H9 (cell line): ENCODE data around the gene CHRNG. TPM values are rescaled to one million over a fixed set of nuclear protein-coding genes. Genes with fewer than 3 reads are reported as not detected.

Experiments
- DNase-seq: peaks from one replicate; pipeline ENCODE4 v3.0.0-alpha.2; 2017
- H2AFZ ChIP-seq: one replicate; pipeline ENCODE4 v1.6.1; 2013; ENCODE audit warnings: mild to moderate bottlenecking, low read length, control low read depth, moderate library complexity
- H2AK5ac ChIP-seq: 2 replicates; pipeline ENCODE4 v1.6.1; 2013; ENCODE audit warnings: low read length, control low read depth, mixed read lengths; ENCODE audit not compliant: insufficient read length
- H2BK120ac ChIP-seq: one replicate; pipeline ENCODE4 v1.6.1; 2013; ENCODE audit warnings: low read depth, mild to moderate bottlenecking, low read length, control low read depth, inconsistent platforms; ENCODE audit not compliant: poor library complexity, severe bottlenecking
- H2BK12ac ChIP-seq: 2 replicates; pipeline ENCODE4 v1.6.1; 2013; ENCODE audit warnings: low read length, control low read depth, mixed read lengths, low read depth; ENCODE audit not compliant: insufficient read length
- H2BK15ac ChIP-seq: 2 replicates; pipeline ENCODE4 v1.6.1; 2013; ENCODE audit warnings: low read depth, low read length, control low read depth
- H2BK20ac ChIP-seq: one replicate; pipeline ENCODE4 v1.6.1; 2013; ENCODE audit warnings: low read depth, mild to moderate bottlenecking, low read length, control low read depth, inconsistent platforms; ENCODE audit not compliant: poor library complexity, severe bottlenecking
- H2BK5ac ChIP-seq: 2 replicates; pipeline ENCODE4 v1.6.1; 2013; ENCODE audit warnings: low read length, control low read depth, mixed read lengths; ENCODE audit not compliant: insufficient read length
- H3K14ac ChIP-seq: 2 replicates; pipeline ENCODE4 v1.6.1; 2013; ENCODE audit warnings: low read length, control low read depth; ENCODE audit not compliant: insufficient read depth
- H3K18ac ChIP-seq: 2 replicates; pipeline ENCODE4 v1.6.1; 2013; ENCODE audit warnings: low read depth, mild to moderate bottlenecking, mixed read lengths, low read length, control low read depth; ENCODE audit not compliant: insufficient read length
- H3K23ac ChIP-seq: 2 replicates; pipeline ENCODE4 v1.6.1; 2013; ENCODE audit warnings: low read length, control low read depth, mixed read lengths, low read depth; ENCODE audit not compliant: insufficient read length
- H3K23me2 ChIP-seq: 2 replicates; pipeline ENCODE4 v1.6.1; 2013; ENCODE audit warnings: low read depth, mild to moderate bottlenecking, mixed read lengths, low read length, control low read depth; ENCODE audit not compliant: insufficient read length, poor library complexity, severe bottlenecking
- H3K27ac ChIP-seq: 2 replicates; pipeline ENCODE4 v1.5.1; 2013; ENCODE audit warnings: low read length, control low read depth, mixed read lengths, low read depth; ENCODE audit not compliant: insufficient read length
- H3K27me3 ChIP-seq: 2 replicates; pipeline ENCODE4 v1.6.1; 2013; ENCODE audit warnings: low read length, control low read depth, inconsistent platforms; ENCODE audit not compliant: insufficient read depth
- H3K4ac ChIP-seq: 2 replicates; pipeline ENCODE4 v1.6.1; 2013; ENCODE audit warnings: low read depth, mild to moderate bottlenecking, control low read depth, inconsistent platforms, low read length, moderate library complexity
- H3K4me1 ChIP-seq: 2 replicates; pipeline ENCODE4 v1.6.1; 2013; ENCODE audit warnings: low read length, control low read depth, inconsistent platforms; ENCODE audit not compliant: insufficient read depth
- H3K4me2 ChIP-seq: 2 replicates; pipeline ENCODE4 v1.6.1; 2013; ENCODE audit warnings: low read length, control low read depth, mixed read lengths; ENCODE audit not compliant: insufficient read length, insufficient read depth
- H3K56ac ChIP-seq: 2 replicates; pipeline ENCODE4 v1.6.1; 2013; ENCODE audit warnings: low read depth, mild to moderate bottlenecking, mixed read lengths, low read length, control low read depth; ENCODE audit not compliant: insufficient read length
- H3K79me1 ChIP-seq: 2 replicates; pipeline ENCODE4 v1.6.1; 2013; ENCODE audit warnings: low read depth, mild to moderate bottlenecking, moderate library complexity, low read length, control low read depth, inconsistent platforms; ENCODE audit not compliant: insufficient read depth, poor library complexity, severe bottlenecking
- H3K79me2 ChIP-seq: 2 replicates; pipeline ENCODE4 v1.6.1; 2013; ENCODE audit warnings: low read length, control low read depth, inconsistent platforms; ENCODE audit not compliant: insufficient read depth
- H3K9ac ChIP-seq: 2 replicates; pipeline ENCODE4 v1.6.1; 2013; ENCODE audit warnings: low read length, control low read depth, mixed read lengths; ENCODE audit not compliant: insufficient read length; ENCODE audit errors: extremely low read depth
- H3K9me3 ChIP-seq: one replicate; pipeline ENCODE4 v1.6.1; 2013; ENCODE audit warnings: low read depth, low read length, inconsistent platforms; ENCODE audit not compliant: control insufficient read depth
- H3T11ph ChIP-seq: one replicate; pipeline ENCODE4 v1.6.1; 2013; ENCODE audit warnings: mild to moderate bottlenecking, low read length, control low read depth, inconsistent platforms
- H4K20me1 ChIP-seq: one replicate; pipeline ENCODE4 v1.6.1; 2013; ENCODE audit not compliant: control insufficient read depth, insufficient read length, insufficient read depth
- H4K5ac ChIP-seq: 2 replicates; pipeline ENCODE4 v1.6.1; 2013; ENCODE audit warnings: low read depth, mild to moderate bottlenecking, mixed read lengths, low read length, control low read depth; ENCODE audit not compliant: insufficient read length
- H4K8ac ChIP-seq: replicated peaks from 2 replicates; pipeline ENCODE4 v1.6.1; 2013; ENCODE audit warnings: low read length, control low read depth, mixed read lengths, low read depth; ENCODE audit not compliant: insufficient read length
- H4K91ac ChIP-seq: 2 replicates; pipeline ENCODE4 v1.6.1; 2013; ENCODE audit warnings: low read depth, mild to moderate bottlenecking, moderate library complexity, mixed read lengths, low read length, control low read depth; ENCODE audit not compliant: insufficient read length
- H3K27ac Mint-ChIP-seq, 3 experiments: 2 replicates in 2 of 3; 3 replicates in 1 of 3; pipeline ENCODE4 v1.8.0; 2020 to 2021; ENCODE audit warnings: mixed read lengths in 3 of 3, mild to moderate bottlenecking in 1 of 3, moderate library complexity in 1 of 3
- H3K27me3 Mint-ChIP-seq: 2 replicates; pipeline ENCODE4 v1.8.0; 2021; ENCODE audit warnings: low read depth, mild to moderate bottlenecking, moderate library complexity, mixed read lengths
- H3K36me3 Mint-ChIP-seq, 3 experiments: 2 replicates in 2 of 3; 3 replicates in 1 of 3; pipeline ENCODE4 v1.8.0; 2020 to 2021; ENCODE audit warnings: low read depth in 3 of 3, mixed read lengths in 3 of 3; ENCODE audit not compliant: insufficient read depth in 1 of 3
- H3K4me1 Mint-ChIP-seq, 2 experiments: 2 replicates each; pipeline ENCODE4 v1.8.0; 2020; ENCODE audit warnings: mixed read lengths in 2 of 2
- H3K4me3 Mint-ChIP-seq, 2 experiments: 2 replicates in 1 of 2; 3 replicates in 1 of 2; pipeline ENCODE4 v1.8.0; 2020 to 2021; ENCODE audit warnings: mild to moderate bottlenecking in 2 of 2, mixed read lengths in 2 of 2, moderate library complexity in 1 of 2
- H3K9me3 Mint-ChIP-seq, 2 experiments: 2 replicates in 1 of 2; 3 replicates in 1 of 2; pipeline ENCODE4 v1.8.0; 2020; ENCODE audit warnings: mild to moderate bottlenecking in 2 of 2, mixed read lengths in 2 of 2, moderate library complexity in 1 of 2
- CTCF ChIP-seq: fragments of 200-600 bp; sonication (generic); conservative IDR thresholded peaks from 3 replicates; pipeline ENCODE4 v1.8.0; 2021; ENCODE audit warnings: antibody characterized with exemption, mild to moderate bottlenecking
- WGBS: extraction: QIAGEN DNeasy Blood & Tissue Kit; methylation state at CpG from one replicate; pipeline ENCODE4 v1.1.7; 2013; ENCODE audit warnings: missing lambda C conversion rate, low lambda C conversion rate, mixed read lengths; ENCODE audit not compliant: insufficient read length; ENCODE audit errors: extremely low coverage; 5-methylcytosine and 5-hydroxymethylcytosine counted together
- total RNA-seq: library from RNA; stranded (reverse); gene quantifications from 2 replicates; pipeline ENCODE4 v1.2.1, GENCODE V29; 2021

Gene CHRNG
- total RNA-seq, 1 experiment from 2014 or later = not detected

GRCh38 chr2:232511336-232511890 lies 28.1 kb upstream of the CHRNG start:
- Histone ChIP-seq H3K4me2 (no peak overlapping the region), H3K27ac (no peak overlapping the region), H2BK15ac (no peak overlapping the region), H3T11ph (no peak overlapping the region), H3K14ac (no peak overlapping the region; the same call in 1 of the 2 replicates), H2BK5ac (no peak overlapping the region), H3K23me2 (no peaks in the 10 kb centered on the region), H3K18ac (no peak overlapping the region), H2BK12ac (no peak overlapping the region), H3K27me3 (no peaks in the 10 kb centered on the region), H3K56ac (no peak overlapping the region), H2BK20ac (no peak overlapping the region), H3K79me1 (no peaks in the 10 kb centered on the region), H3K79me2 (no peaks in the 10 kb centered on the region), H2AFZ (no peak overlapping the region), H4K8ac (no peak overlapping the region), H3K23ac (no peak overlapping the region), H4K5ac (no peak overlapping the region), H3K4ac (no peak overlapping the region), H3K9ac (no peak overlapping the region), H3K4me1 (no peaks in the 10 kb centered on the region), H4K91ac (no peak overlapping the region), H3K9me3 (no peaks in the 10 kb centered on the region), H4K20me1 (no peaks in the 10 kb centered on the region), H2BK120ac (no peak overlapping the region), H2AK5ac (no peak overlapping the region)
- peaks cover 0 to 2% of the 10 kb centered on the region in 2 experiments; a peak in 2 of 5 replicates for H3K9me3 Mint-ChIP-seq
- no peak for DNase-seq
- no peak for TF ChIP-seq CTCF
- H3K27me3 Mint-ChIP-seq = peaks cover 23% of the 10 kb centered on the region
- peaks cover 13 to 40% of the 10 kb centered on the region in 2 experiments for H3K4me1 Mint-ChIP-seq
- H3K27ac Mint-ChIP-seq = no peak overlapping the region
- H3K4me3 Mint-ChIP-seq = no peak overlapping the region
- WGBS = no CpG with 5 or more reads among the region's 11 CpGs
- H3K36me3 Mint-ChIP-seq = no peaks in the 10 kb centered on the region
